ENCODE data around the gene RNASEH2B. TPM values are rescaled to one million over a fixed set of nuclear protein-coding genes. Genes with fewer than 3 reads are reported as not detected.

The RNASEH2B gene
- total RNA-seq, 1 donor from 2014 or later: 23.6 TPM

DNA sequence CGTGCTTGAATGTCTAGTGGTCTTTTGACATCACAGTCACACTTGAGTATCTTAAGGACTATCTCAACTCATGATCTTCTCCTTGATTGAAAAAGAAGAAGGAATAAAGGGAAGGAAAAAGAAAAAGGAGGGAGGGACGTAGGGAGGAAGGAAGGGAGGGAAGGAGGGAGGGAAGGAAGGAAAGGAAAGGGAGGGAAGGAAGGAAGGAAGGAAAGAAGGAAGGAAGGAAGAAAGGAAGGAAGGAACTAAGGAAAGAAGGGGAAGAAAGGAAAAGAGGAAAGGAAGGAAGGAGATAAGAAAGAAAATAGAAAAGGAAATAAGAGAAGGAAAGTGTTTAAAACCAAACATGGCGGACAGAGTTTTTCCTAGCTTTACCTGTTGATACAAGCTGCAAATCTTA lies 64.7 kb downstream of the RNASEH2B start:
- Mint-ChIP-seq H3K36me3 (ENCODE audit: low read depth, unreplicated experiment) (peaks cover 4% of the 10 kb centered on the region), H3K4me1 (ENCODE audit: low read depth, unreplicated experiment) (no peaks in the 10 kb centered on the region), H3K9me3 (ENCODE audit: unreplicated experiment) (no peaks in the 10 kb centered on the region), H3K27me3 (ENCODE audit: low read depth, unreplicated experiment) (no peaks in the 10 kb centered on the region), H3K4me3 (ENCODE audit: unreplicated experiment) (no peak overlapping the region), H3K27ac (ENCODE audit: unreplicated experiment) (no peak overlapping the region)
- H3K9ac ChIP-seq (ENCODE audit: low read length): no peak overlapping the region
- H3K79me2 ChIP-seq (ENCODE audit: insufficient read depth, low read length): no peaks in the 10 kb centered on the region
- H3K36me3 ChIP-seq (ENCODE audit: insufficient read depth, low read length): no peaks in the 10 kb centered on the region
- no peak overlapping the region for H2AFZ ChIP-seq (ENCODE audit: low read depth, low read length)
- no peaks in the 10 kb centered on the region for H3K4me1 ChIP-seq (ENCODE audit: insufficient read depth, low read length)
- H3K4me2 ChIP-seq (ENCODE audit: low read length): no peak overlapping the region
- DNase-seq (ENCODE audit: low read depth): no peak
- no peaks in the 10 kb centered on the region for H4K20me1 ChIP-seq (ENCODE audit: insufficient read depth, low read length)
- H3K4me3 ChIP-seq (ENCODE audit: insufficient read depth, low read depth, low read length): no peak overlapping the region
- no peak for FAIRE-seq
- no peaks in the 10 kb centered on the region for H3K9me3 ChIP-seq (ENCODE audit: insufficient read depth, low read depth, low read length)
- no peaks in the 10 kb centered on the region for H3K27me3 ChIP-seq (ENCODE audit: insufficient read depth, low read length)
- H3K27ac ChIP-seq (ENCODE audit: low read depth, low read length): no peak overlapping the region
- TF ChIP-seq EZH2 (IDR thresholded peaks at IDR 0.05; ENCODE audit: insufficient read depth, low read length): no peak
- TF ChIP-seq, protein P1, sequence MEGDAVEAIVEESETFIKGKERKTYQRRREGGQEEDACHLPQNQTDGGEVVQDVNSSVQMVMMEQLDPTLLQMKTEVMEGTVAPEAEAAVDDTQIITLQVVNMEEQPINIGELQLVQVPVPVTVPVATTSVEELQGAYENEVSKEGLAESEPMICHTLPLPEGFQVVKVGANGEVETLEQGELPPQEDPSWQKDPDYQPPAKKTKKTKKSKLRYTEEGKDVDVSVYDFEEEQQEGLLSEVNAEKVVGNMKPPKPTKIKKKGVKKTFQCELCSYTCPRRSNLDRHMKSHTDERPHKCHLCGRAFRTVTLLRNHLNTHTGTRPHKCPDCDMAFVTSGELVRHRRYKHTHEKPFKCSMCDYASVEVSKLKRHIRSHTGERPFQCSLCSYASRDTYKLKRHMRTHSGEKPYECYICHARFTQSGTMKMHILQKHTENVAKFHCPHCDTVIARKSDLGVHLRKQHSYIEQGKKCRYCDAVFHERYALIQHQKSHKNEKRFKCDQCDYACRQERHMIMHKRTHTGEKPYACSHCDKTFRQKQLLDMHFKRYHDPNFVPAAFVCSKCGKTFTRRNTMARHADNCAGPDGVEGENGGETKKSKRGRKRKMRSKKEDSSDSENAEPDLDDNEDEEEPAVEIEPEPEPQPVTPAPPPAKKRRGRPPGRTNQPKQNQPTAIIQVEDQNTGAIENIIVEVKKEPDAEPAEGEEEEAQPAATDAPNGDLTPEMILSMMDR (IDR thresholded peaks at IDR 0.05; ENCODE audit: insufficient read depth, low read depth, low read length): no peak

DNA sequence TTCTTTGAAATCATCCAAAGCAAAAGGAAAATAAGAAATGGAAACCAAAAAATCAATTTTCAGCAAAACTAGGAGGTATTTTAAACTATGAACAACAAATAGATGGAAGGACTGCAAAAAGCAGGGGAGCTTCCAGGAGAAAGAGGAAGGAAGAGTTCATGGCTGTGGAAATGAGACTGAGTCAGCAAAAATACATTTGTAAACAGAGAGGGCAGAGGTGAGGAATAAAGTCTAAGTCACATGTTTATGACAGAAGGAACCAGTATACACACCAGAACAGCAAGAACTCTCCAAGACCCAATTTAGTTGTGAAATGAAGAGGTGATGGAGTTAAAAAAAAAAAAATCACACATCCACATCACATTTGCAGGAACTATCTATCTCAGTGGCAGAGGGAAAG lies 69.6 kb downstream of the RNASEH2B start:
- DNase-seq (ENCODE audit: low read depth): no peak
- Histone ChIP-seq H4K20me1 (ENCODE audit: insufficient read depth, low read length) (no peaks in the 10 kb centered on the region), H3K36me3 (ENCODE audit: insufficient read depth, low read length) (no peaks in the 10 kb centered on the region), H3K4me1 (ENCODE audit: insufficient read depth, low read length) (no peaks in the 10 kb centered on the region), H3K9me3 (ENCODE audit: insufficient read depth, low read depth, low read length) (no peaks in the 10 kb centered on the region), H3K27me3 (ENCODE audit: insufficient read depth, low read length) (no peaks in the 10 kb centered on the region), H2AFZ (ENCODE audit: low read depth, low read length) (no peak overlapping the region), H3K4me2 (ENCODE audit: low read length) (no peak overlapping the region), H3K4me3 (ENCODE audit: insufficient read depth, low read depth, low read length) (no peak overlapping the region), H3K27ac (ENCODE audit: low read depth, low read length) (no peak overlapping the region), H3K9ac (ENCODE audit: low read length) (no peak overlapping the region), H3K79me2 (ENCODE audit: insufficient read depth, low read length) (no peaks in the 10 kb centered on the region)
- peaks cover 3% of the 10 kb centered on the region for H3K9me3 Mint-ChIP-seq (ENCODE audit: unreplicated experiment)
- no peak overlapping the region for H3K27ac Mint-ChIP-seq (ENCODE audit: unreplicated experiment)
- H3K4me3 Mint-ChIP-seq (ENCODE audit: unreplicated experiment): no peak overlapping the region
- peaks cover 2% of the 10 kb centered on the region for H3K36me3 Mint-ChIP-seq (ENCODE audit: low read depth, unreplicated experiment)
- no peaks in the 10 kb centered on the region for H3K27me3 Mint-ChIP-seq (ENCODE audit: low read depth, unreplicated experiment)
- FAIRE-seq: no peak
- H3K4me1 Mint-ChIP-seq (ENCODE audit: low read depth, unreplicated experiment): no peaks in the 10 kb centered on the region
- no peak for TF ChIP-seq EZH2 (IDR thresholded peaks at IDR 0.05; ENCODE audit: insufficient read depth, low read length)
- TF ChIP-seq, protein P1 (IDR thresholded peaks at IDR 0.05; ENCODE audit: insufficient read depth, low read depth, low read length): no peak

DNA sequence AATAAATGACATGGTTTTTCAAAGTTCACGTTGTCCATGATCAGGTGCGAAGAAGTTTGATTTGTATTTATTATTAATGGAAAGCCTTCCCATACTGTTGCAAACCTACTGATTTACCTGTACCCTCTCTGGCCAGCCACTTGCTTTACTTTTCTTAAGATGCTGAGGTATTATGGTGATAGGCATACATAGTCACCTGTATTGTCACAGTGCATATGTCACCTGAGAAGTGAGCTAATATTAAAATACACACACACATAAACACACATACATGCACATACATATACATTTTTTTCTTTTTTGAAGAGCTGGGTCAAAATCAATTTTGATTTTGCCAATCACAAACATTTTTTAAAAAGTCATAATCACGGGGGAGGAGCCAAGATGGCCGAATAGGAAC lies 72.1 kb downstream of the RNASEH2B start:
- DNase-seq (ENCODE audit: low read depth) (no peak), FAIRE-seq (no peak)
- no peaks in the 10 kb centered on the region for H3K9me3 ChIP-seq (ENCODE audit: insufficient read depth, low read depth, low read length)
- H3K4me3 ChIP-seq (ENCODE audit: insufficient read depth, low read depth, low read length): no peak overlapping the region
- H3K27me3 Mint-ChIP-seq (ENCODE audit: low read depth, unreplicated experiment): no peaks in the 10 kb centered on the region
- no peaks in the 10 kb centered on the region for H3K4me1 ChIP-seq (ENCODE audit: insufficient read depth, low read length)
- no peaks in the 10 kb centered on the region for H3K27me3 ChIP-seq (ENCODE audit: insufficient read depth, low read length)
- H3K4me2 ChIP-seq (ENCODE audit: low read length): no peak overlapping the region
- H3K27ac Mint-ChIP-seq (ENCODE audit: unreplicated experiment): no peak overlapping the region
- H3K27ac ChIP-seq (ENCODE audit: low read depth, low read length): no peak overlapping the region
- no peak overlapping the region for H2AFZ ChIP-seq (ENCODE audit: low read depth, low read length)
- TF ChIP-seq, protein P1 (IDR thresholded peaks at IDR 0.05; ENCODE audit: insufficient read depth, low read depth, low read length): no peak
- TF ChIP-seq EZH2 (IDR thresholded peaks at IDR 0.05; ENCODE audit: insufficient read depth, low read length): no peak
- H3K4me3 Mint-ChIP-seq (ENCODE audit: unreplicated experiment): peak overlapping the region; percentile 57
- H3K36me3 Mint-ChIP-seq (ENCODE audit: low read depth, unreplicated experiment): no peaks in the 10 kb centered on the region
- no peak overlapping the region for H3K9ac ChIP-seq (ENCODE audit: low read length)
- no peaks in the 10 kb centered on the region for H4K20me1 ChIP-seq (ENCODE audit: insufficient read depth, low read length)
- no peaks in the 10 kb centered on the region for H3K36me3 ChIP-seq (ENCODE audit: insufficient read depth, low read length)
- H3K4me1 Mint-ChIP-seq (ENCODE audit: low read depth, unreplicated experiment): no peaks in the 10 kb centered on the region
- H3K79me2 ChIP-seq (ENCODE audit: insufficient read depth, low read length): no peaks in the 10 kb centered on the region
- peaks cover 3% of the 10 kb centered on the region for H3K9me3 Mint-ChIP-seq (ENCODE audit: unreplicated experiment)
